Measurements from ENCODE around the gene COL18A1. TPM values are rescaled to one million over a fixed set of nuclear protein-coding genes. Genes with fewer than 3 reads are reported as not detected.

Gene COL18A1
- total and polyA plus RNA-seq, 9 of the 15 experiments (the other 6 are each of a cell fraction or from before 2014, with no cell fraction given): 0.14 to 16.4 (median 2.0) TPM

DNA sequence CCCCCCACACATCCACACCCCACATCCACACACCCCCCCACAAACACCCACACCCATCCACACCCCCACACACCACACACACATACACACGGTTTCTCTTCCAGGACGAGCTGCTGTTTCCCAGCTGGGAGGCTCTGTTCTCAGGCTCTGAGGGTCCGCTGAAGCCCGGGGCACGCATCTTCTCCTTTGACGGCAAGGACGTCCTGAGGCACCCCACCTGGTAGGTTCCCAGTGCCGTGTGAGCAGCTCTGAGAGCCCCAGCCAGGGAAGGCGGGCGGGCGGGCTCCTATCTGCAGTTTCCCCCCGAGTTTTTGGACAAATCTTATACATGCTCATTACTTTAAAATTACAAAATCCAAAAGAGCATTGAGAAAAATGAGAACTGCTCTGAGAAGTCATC lies 106.0 kb downstream of the COL18A1 start (continued):
- TF ChIP-seq ETV6 (IDR thresholded peaks at IDR 0.05; ENCODE audit: borderline replicate concordance in 1 of 2, low read depth in 2 of 2, low read length in 1 of 2) (no peak), ETV6 (CRISPR knock-in tag; IDR thresholded peaks at IDR 0.05; ENCODE audit: borderline replicate concordance) (no peak)

- Histone ChIP-seq H4K20me1 (replicated peaks; ENCODE audit: control insufficient read depth, insufficient read depth, low read length) (peaks cover 16% of the 10 kb centered on the region), H3K4me2 (ENCODE audit: insufficient read depth, low read length) (no peak overlapping the region), H3K27ac (ENCODE audit: extremely low read depth, low read depth, low read length) (no peak overlapping the region), H3K9ac (ENCODE audit: insufficient read depth in 1 of 2, low read depth in 2 of 2, low read length in 2 of 2) (peak overlapping the region in 1 of 2 experiments; percentile 20; a peak in 1 of 4 replicates), H3K4me3 (no peak overlapping the region), H3K9me3 (replicated peaks; ENCODE audit: control insufficient read depth, insufficient read depth, low read depth, low read length) (no peaks in the 10 kb centered on the region), H3K27me3 (ENCODE audit: control insufficient read depth in 2 of 2, insufficient read depth in 2 of 2, low read length in 2 of 2) (no peaks in the 10 kb centered on the region), H2AFZ (ENCODE audit: low read depth, low read length) (no peak overlapping the region), H3K79me2 (ENCODE audit: control insufficient read depth, insufficient read depth, low read length) (no peaks in the 10 kb centered on the region), H3K4me1 (replicated peaks in 1 of 2; ENCODE audit: control insufficient read depth in 2 of 2, insufficient read depth in 2 of 2, low read length in 2 of 2) (peaks cover 6 to 74% of the 10 kb centered on the region in 2 experiments; a peak in 4 of 5 replicates), H3K9me1 (ENCODE audit: control insufficient read depth, insufficient read depth, low read length) (no peaks in the 10 kb centered on the region), H3K36me3 (ENCODE audit: control insufficient read depth, insufficient read depth, low read length) (peaks cover 55% of the 10 kb centered on the region; the same call in 2 of the 3 replicates)
- BruUV-seq (replicated peaks): no TSS peak
- ATAC-seq (no peak), DNase-seq (ENCODE audit: extremely low read depth in 1 of 4, low spot score in 3 of 4) (no peak), FAIRE-seq (no peak)
- in situ Hi-C loops (cut with MboI): no loop called here
- TF ChIP-seq ZC3H4 (CRISPR knock-in tag; IDR thresholded peaks at IDR 0.05; ENCODE audit: borderline replicate concordance) (no peak), POLR2A (conservative IDR thresholded peaks at IDR 0.05) (peak; percentile 50), ZNF408 (CRISPR knock-in tag; IDR thresholded peaks at IDR 0.05; ENCODE audit: low read depth) (no peak), POLR2G (IDR thresholded peaks at IDR 0.05; ENCODE audit: low read depth, low read length) (peak; percentile 55), MEF2A (IDR thresholded peaks at IDR 0.05; ENCODE audit: control insufficient read depth, low read depth, low read length) (no peak), POLR3G (IDR thresholded peaks at IDR 0.05; ENCODE audit: extremely low read depth, insufficient read length, insufficient replicate concordance) (no peak), ZNF780A (CRISPR knock-in tag; IDR thresholded peaks at IDR 0.05) (no peak), CHD1 (IDR thresholded peaks at IDR 0.05; ENCODE audit: low read length) (no peak), FOXM1 (IDR thresholded peaks at IDR 0.05; ENCODE audit: low read depth) (no peak), FOXM1 (CRISPR knock-in tag; IDR thresholded peaks at IDR 0.05; ENCODE audit: low read depth) (no peak), POLR2AphosphoS5 (IDR thresholded peaks at IDR 0.05; ENCODE audit: control insufficient read depth, insufficient read depth, low read depth, low read length) (0 out of 2 replicates have a peak, but pooled peaks have one; percentile 12), SETDB1 (IDR thresholded peaks at IDR 0.05; ENCODE audit: low read length) (no peak), PPARD (CRISPR knock-in tag; IDR thresholded peaks at IDR 0.05) (no peak), NFIC (IDR thresholded peaks at IDR 0.05) (no peak), FOS (IDR thresholded peaks at IDR 0.05; ENCODE audit: extremely low read depth, insufficient read length) (no peak), RBM22 (IDR thresholded peaks at IDR 0.05; ENCODE audit: low read depth, low read length, poor library complexity, severe bottlenecking) (peak; percentile 44), FOXP1 (CRISPR knock-in tag; IDR thresholded peaks at IDR 0.05) (no peak), MTA3 (IDR thresholded peaks at IDR 0.05; ENCODE audit: borderline replicate concordance) (no peak)
- TF ChIP-seq, protein P1, sequence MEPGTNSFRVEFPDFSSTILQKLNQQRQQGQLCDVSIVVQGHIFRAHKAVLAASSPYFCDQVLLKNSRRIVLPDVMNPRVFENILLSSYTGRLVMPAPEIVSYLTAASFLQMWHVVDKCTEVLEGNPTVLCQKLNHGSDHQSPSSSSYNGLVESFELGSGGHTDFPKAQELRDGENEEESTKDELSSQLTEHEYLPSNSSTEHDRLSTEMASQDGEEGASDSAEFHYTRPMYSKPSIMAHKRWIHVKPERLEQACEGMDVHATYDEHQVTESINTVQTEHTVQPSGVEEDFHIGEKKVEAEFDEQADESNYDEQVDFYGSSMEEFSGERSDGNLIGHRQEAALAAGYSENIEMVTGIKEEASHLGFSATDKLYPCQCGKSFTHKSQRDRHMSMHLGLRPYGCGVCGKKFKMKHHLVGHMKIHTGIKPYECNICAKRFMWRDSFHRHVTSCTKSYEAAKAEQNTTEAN (CRISPR knock-in tag; IDR thresholded peaks at IDR 0.05): no peak
- WGBS (ENCODE audit: insufficient coverage, low coverage, missing lambda C conversion rate): 91% methylated on average over 35 of the region's 35 CpGs
- CTCF ChIA-PET (ENCODE audit: low intra/inter-chr PET ratio): no interaction called here
- intact Hi-C loops (cut with micrococcal nuclease): no loop called here
- POLR2A ChIA-PET: interaction anchor here (0.5 to 1.1 kb wide), 2 partner anchors 14 to 32 kb away, joined by 3 read pairs; no protein-coding TSS in a partner anchor
Observed at GRCh38 chr21:45511661-45512431, 106.9 kb downstream of the COL18A1 start.
